Measurements from ENCODE around the gene CAMK2D. TPM values are rescaled to one million over a fixed set of nuclear protein-coding genes. Genes with fewer than 3 reads are reported as not detected.

Gene CAMK2D
- total RNA-seq, 2 experiments from 2014 or later: 104 to 120 TPM

- ChIA-PET POLR2A (interaction anchor here (0.6 to 6.4 kb wide), 15 partner anchors 8 to 124 kb away, joined by 3 to 91 read pairs (median 4); no protein-coding TSS in a partner anchor), CTCF (ENCODE audit: unreplicated experiment) (interaction anchor here (2.3 kb wide), 1 partner anchor 71 kb away, joined by 10 read pairs; no protein-coding TSS in a partner anchor)
- Histone ChIP-seq H3K4me3 (ENCODE audit: low read depth, low read length, poor library complexity, severe bottlenecking) (peak overlapping the region; percentile 55), H3K9me2 (ENCODE audit: insufficient read depth, low read length) (no peaks in the 10 kb centered on the region), H3K4me1 (ENCODE audit: insufficient read depth, low read length, poor library complexity, severe bottlenecking) (peaks cover 63% of the 10 kb centered on the region), H2AFZ (ENCODE audit: low read length) (no peak overlapping the region), H3K27ac (ENCODE audit: low read depth, low read length, poor library complexity, severe bottlenecking) (peak overlapping the region; percentile 93), H3K4me2 (ENCODE audit: low read length) (peak overlapping the region; percentile 74), H3K79me2 (ENCODE audit: insufficient read depth, low read depth, low read length) (peaks cover 89% of the 10 kb centered on the region), H3K36me3 (ENCODE audit: insufficient read depth, low read length) (peaks cover 53% of the 10 kb centered on the region), H4K20me1 (ENCODE audit: insufficient read depth, low read length) (no peaks in the 10 kb centered on the region), H3K9me3 (ENCODE audit: low read length) (peaks cover 13% of the 10 kb centered on the region; the same call in 1 of the 2 replicates)
- no peak for TF ChIP-seq CTCF (conservative IDR thresholded peaks at IDR 0.05; ENCODE audit: low read length)
- TF ChIP-seq EZH2phosphoT487 (IDR thresholded peaks at IDR 0.05; ENCODE audit: borderline replicate concordance, low read depth, low read length): no peak
- intact Hi-C loops (cut with micrococcal nuclease; ENCODE audit: unreplicated experiment): loop anchor here (1.0 to 10.0 kb wide), 3 partner anchors 71 to 241 kb away; no protein-coding TSS in a partner anchor
- DNase-seq (ENCODE audit: low spot score): no peak
- no TSS peak for BruUV-seq (replicated peaks)
Measured at GRCh38 chr4:113635739-113636437, 125.7 kb downstream of the CAMK2D start.

- H3K79me2 ChIP-seq (ENCODE audit: insufficient read depth, low read depth, low read length): peaks cover 89% of the 10 kb centered on the region
- intact Hi-C loops (cut with micrococcal nuclease; ENCODE audit: unreplicated experiment): loop anchor here (10.0 kb wide), 1 partner anchor 240 kb away; no protein-coding TSS in a partner anchor
Measured at GRCh38 chr4:113634081-113634969, 127.2 kb downstream of the CAMK2D start.

More at GRCh38 chr4:113634081-113634969, 127.2 kb downstream of the CAMK2D start:
- Histone ChIP-seq H3K4me3 (ENCODE audit: low read depth, low read length, poor library complexity, severe bottlenecking) (no peak overlapping the region), H3K9me2 (ENCODE audit: insufficient read depth, low read length) (no peaks in the 10 kb centered on the region), H3K27ac (ENCODE audit: low read depth, low read length, poor library complexity, severe bottlenecking) (no peak overlapping the region), H2AFZ (ENCODE audit: low read length) (no peak overlapping the region), H3K9me3 (ENCODE audit: low read length) (peaks cover 18% of the 10 kb centered on the region; the same call in 1 of the 2 replicates), H3K36me3 (ENCODE audit: insufficient read depth, low read length) (peaks cover 52% of the 10 kb centered on the region), H3K4me1 (ENCODE audit: insufficient read depth, low read length, poor library complexity, severe bottlenecking) (peaks cover 58% of the 10 kb centered on the region), H3K4me2 (ENCODE audit: low read length) (no peak overlapping the region), H4K20me1 (ENCODE audit: insufficient read depth, low read length) (no peaks in the 10 kb centered on the region)
- no TSS peak for BruUV-seq (replicated peaks)
- ChIA-PET CTCF (ENCODE audit: unreplicated experiment) (no interaction called here), POLR2A (interaction anchor here (0.6 to 6.4 kb wide), 11 partner anchors 10 to 125 kb away, joined by 3 to 91 read pairs (median 5); no protein-coding TSS in a partner anchor)
- DNase-seq (ENCODE audit: low spot score): no peak
- no peak for TF ChIP-seq CTCF (conservative IDR thresholded peaks at IDR 0.05; ENCODE audit: low read length)

Measured in OCI-LY7 (cell line).